Epithelial cell of proximal tubule (primary cell): ENCODE measurements around the gene EMC1. TPM values are rescaled to one million over a fixed set of nuclear protein-coding genes. Genes with fewer than 3 reads are reported as not detected.
"Not testable (repeated sequence)": the region's sequence is repeated elsewhere in the genome, so short reads cannot be mapped to it uniquely, and the experiment has no call there.

Experiments used
- DNase-seq: peaks from one replicate; pipeline ENCODE4 v3.0.0-alpha.2; 2011; ENCODE audit warnings: low read depth
- H3K4me3 ChIP-seq: 2 replicates; pipeline ENCODE4 v1.5.1; 2011; ENCODE audit warnings: low read depth, mild to moderate bottlenecking, low read length
- total RNA-seq: library from RNA; depleted of rRNA; stranded (reverse); fragments of >200 nt; gene quantifications from 2 replicates; pipeline ENCODE4 v1.2.3, GENCODE V29; 2015
- TF ChIP-seq, protein P1 (sequence below): conservative IDR thresholded peaks from 2 replicates; pipeline ENCODE4 v1.5.1; 2012; ENCODE audit warnings: low read depth, mild to moderate bottlenecking, low read length

EMC1 gene
- total RNA-seq, 1 donor from 2014 or later: 28.8 TPM

DNA sequence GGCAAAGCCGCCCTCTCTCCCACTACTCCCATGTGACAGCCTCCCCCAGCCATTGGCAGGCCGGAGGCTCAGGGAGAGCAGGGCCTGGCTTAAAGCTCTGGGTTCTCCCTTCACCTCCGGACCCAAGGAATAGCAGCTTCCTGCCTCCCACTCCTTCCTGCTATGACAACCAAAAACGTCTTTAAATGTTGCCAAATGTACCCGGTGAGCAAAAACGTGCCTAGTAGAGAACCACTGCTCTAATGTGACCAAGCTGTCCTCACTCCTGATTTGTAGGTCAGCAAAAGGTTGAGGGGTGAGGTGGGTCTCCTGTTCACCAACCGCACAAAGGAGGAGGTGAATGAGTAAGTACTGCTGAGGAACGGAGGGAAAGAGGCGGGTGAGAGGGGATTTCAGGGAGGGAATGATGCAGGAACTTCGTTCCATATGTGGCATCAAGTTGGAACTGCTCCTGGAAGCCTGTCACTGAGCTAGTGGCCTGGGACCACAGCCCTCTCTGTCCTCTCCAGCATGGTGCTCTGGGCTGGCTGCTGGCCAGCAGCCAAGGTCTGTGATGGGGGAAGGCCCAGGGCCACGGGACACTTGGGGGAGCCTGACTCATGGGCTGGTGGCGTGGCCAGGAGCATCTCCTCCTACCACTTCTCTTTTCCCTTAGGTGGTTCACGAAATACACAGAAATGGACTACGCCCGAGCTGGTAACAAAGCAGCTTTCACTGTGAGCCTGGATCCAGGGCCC, 6.0 kb upstream of the EMC1 start:
- H3K4me3 ChIP-seq: no peak overlapping the region
- TF ChIP-seq, protein P1, sequence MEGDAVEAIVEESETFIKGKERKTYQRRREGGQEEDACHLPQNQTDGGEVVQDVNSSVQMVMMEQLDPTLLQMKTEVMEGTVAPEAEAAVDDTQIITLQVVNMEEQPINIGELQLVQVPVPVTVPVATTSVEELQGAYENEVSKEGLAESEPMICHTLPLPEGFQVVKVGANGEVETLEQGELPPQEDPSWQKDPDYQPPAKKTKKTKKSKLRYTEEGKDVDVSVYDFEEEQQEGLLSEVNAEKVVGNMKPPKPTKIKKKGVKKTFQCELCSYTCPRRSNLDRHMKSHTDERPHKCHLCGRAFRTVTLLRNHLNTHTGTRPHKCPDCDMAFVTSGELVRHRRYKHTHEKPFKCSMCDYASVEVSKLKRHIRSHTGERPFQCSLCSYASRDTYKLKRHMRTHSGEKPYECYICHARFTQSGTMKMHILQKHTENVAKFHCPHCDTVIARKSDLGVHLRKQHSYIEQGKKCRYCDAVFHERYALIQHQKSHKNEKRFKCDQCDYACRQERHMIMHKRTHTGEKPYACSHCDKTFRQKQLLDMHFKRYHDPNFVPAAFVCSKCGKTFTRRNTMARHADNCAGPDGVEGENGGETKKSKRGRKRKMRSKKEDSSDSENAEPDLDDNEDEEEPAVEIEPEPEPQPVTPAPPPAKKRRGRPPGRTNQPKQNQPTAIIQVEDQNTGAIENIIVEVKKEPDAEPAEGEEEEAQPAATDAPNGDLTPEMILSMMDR: no peak
- no peak for DNase-seq

DNA sequence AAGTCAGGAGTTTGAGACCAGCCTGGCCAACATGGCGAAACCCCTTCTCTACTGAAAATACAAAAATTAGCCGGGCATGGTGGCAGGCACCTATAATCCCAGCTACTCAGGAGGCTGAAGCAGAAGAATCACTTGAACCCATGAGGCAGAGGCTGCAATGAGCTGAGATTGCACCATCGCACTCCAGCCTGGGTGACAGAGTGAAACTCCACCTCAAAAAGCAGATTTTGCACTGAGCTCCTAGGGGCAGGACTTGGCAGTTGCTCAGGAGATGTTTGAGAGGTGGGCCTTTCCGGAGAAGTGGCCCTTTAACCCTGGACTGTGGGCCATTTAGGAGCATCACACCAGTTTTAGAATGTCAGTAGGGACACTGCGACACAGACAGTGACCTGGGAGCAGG, 5.0 kb upstream of the EMC1 start:
- not testable (repeated sequence) for DNase-seq, H3K4me3 ChIP-seq

GRCh38 chr1:19255288-19255687, 4.0 kb upstream of the EMC1 start:
- no peak overlapping the region for H3K4me3 ChIP-seq
- no peak for DNase-seq
- TF ChIP-seq, protein P1: no peak

DNA sequence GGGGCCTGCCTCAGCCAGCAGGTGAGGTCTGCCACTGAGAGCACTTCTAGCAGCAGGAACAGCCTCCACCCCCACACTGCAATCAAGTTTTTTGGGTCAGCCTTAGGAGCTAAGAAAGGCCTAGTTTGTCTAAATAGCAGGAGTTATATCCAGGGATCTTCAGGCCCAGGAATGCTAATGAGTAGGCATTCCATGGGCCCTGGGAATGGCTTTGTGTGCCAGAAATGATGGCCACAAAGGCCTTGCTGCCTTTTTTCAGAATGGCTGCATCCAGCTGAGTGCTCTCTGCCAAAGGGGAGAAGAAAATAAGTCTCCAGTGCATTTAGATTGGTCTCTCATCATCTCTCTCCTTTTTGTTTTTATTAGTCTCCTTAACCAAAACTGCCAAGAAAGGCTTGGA, 3.1 kb upstream of the EMC1 start:
- TF ChIP-seq, protein P1: no peak
- no peak overlapping the region for H3K4me3 ChIP-seq
- DNase-seq: no peak

GRCh38 chr1:19250629-19251304, 557 bp downstream of the EMC1 start:
- H3K4me3 ChIP-seq: peak overlapping the region; percentile 100
- DNase-seq: no peak
- TF ChIP-seq, protein P1: no peak

DNA sequence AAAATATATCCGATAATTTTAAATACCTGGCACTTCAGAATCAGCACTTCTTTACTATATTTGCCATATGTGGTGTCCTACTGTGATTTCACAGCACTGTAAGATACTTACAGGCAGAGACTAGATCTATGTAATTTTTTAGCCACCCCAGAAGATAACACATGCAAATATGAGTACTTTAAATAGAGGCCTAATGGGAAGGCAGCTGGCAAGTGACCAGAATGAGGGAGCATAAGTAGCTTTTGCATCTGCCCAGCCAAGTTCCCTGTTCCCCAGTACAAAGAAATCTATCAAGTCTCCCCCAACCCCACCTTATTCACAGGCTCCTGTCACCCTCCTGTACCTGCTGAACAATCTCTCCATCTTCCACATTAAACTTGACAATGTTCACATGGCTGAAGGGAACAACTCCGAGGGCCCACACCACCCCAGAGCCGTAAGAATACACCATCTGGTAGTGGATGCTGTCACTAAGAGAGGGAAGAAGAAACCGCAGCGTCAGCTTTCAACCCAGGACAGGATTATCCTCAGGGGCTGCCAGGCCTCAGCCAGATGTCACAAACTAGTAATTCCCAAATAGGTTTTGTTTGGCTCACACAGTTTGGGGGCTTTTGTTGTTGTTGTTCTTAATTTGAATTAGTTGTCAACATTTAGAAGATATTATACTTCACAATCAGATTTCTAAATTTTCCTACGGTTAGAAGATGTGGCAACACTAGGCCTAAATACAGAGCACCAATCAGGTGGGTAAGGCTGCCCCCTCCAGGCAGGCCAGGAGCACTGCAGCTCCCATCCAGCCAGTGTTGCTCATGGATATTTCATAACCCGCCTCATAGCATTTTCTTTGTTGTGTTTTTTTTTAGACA, 10.4 kb downstream of the EMC1 start:
- no peak for DNase-seq
- TF ChIP-seq, protein P1: peak; percentile 92
- no peak overlapping the region for H3K4me3 ChIP-seq

GRCh38 chr1:19239876-19240275, 11.4 kb downstream of the EMC1 start:
- TF ChIP-seq, protein P1: no peak
- DNase-seq: no peak
- no peak overlapping the region for H3K4me3 ChIP-seq
